ENCODE data around the gene IMMP1L.

The IMMP1L gene

GRCh38 chr11:31387379-31387778 is 122.0 kb downstream of the IMMP1L start:
- DNase-seq (ENCODE audit: low read depth) = no peak

GRCh38 chr11:31383116-31383515 is 126.3 kb downstream of the IMMP1L start:
- no peak for DNase-seq (ENCODE audit: low read depth)

Data from stimulated activated CD8-positive, alpha-beta memory T cell treated with anti-CD3 and anti-CD28 coated beads, Interleukin-4, amount 100 ng/mL, for 24 hours (primary cell).